ENCODE measurements around the gene ILKAP. TPM values are rescaled to one million over a fixed set of nuclear protein-coding genes. Genes with fewer than 3 reads are reported as not detected.

ILKAP gene
- polyA plus RNA-seq, 3 donors, result 23.2 to 44.2 (median 29.3) TPM

DNA sequence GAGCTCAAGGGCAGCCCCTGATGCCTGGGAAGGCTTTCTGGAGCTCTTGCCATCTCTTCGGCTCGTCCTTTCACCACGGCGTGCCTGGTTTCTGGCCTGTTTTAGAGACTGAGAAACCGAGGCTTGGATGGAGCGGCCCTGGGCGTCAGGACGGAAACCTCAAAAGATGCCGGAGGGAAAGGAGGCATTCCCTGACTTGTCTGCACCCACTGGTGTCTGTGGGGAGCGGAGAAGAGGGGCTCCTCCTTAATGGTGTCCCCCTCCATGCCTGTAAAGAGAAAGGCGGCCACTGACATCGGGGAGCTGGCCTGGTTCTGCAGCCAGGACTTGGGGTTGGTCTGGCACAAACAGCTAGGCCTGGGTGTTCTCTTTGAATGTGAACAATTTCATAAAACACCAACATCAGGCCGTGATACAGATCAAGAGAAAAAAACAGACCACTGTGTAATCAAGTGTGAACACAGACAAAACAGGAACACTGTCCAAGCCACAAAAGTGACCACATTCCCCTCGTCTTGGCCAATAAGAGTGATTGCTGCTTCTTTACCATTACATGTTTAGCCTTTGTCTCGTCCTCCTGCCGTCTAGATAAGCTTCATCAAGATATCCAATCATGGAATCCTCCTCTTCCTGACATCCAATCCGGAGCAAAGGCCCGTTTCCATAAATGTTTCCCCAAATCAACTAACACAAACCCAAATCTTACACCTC is 633 bp upstream of the ILKAP start:
- H2AFZ ChIP-seq (ENCODE audit: insufficient read depth, low read depth, low read length, poor library complexity, severe bottlenecking), result peak overlapping the region; percentile 95
- peaks cover 25 to 29% of the 10 kb centered on the region in 2 donors for H3K4me1 ChIP-seq (ENCODE audit: control insufficient read depth in 1 of 2, insufficient read depth in 2 of 2, low read length in 2 of 2)
- peaks cover 2 to 9% of the 10 kb centered on the region in 2 donors for H3K27me3 ChIP-seq (ENCODE audit: control insufficient read depth in 2 of 2, insufficient read depth in 2 of 2, low read length in 2 of 2)
- peak overlapping the region; percentile 30 to 81 (median 32) for H3K4me3 ChIP-seq (replicated peaks in 1 of 3; ENCODE audit: low read depth in 2 of 3, low read length in 3 of 3)
- peaks cover 39% of the 10 kb centered on the region for H3K79me2 ChIP-seq (ENCODE audit: insufficient read depth, low read length)
- DNase-seq, result peak in 2 of 3 donors; percentile 16 to 37
- TF ChIP-seq, protein P1, sequence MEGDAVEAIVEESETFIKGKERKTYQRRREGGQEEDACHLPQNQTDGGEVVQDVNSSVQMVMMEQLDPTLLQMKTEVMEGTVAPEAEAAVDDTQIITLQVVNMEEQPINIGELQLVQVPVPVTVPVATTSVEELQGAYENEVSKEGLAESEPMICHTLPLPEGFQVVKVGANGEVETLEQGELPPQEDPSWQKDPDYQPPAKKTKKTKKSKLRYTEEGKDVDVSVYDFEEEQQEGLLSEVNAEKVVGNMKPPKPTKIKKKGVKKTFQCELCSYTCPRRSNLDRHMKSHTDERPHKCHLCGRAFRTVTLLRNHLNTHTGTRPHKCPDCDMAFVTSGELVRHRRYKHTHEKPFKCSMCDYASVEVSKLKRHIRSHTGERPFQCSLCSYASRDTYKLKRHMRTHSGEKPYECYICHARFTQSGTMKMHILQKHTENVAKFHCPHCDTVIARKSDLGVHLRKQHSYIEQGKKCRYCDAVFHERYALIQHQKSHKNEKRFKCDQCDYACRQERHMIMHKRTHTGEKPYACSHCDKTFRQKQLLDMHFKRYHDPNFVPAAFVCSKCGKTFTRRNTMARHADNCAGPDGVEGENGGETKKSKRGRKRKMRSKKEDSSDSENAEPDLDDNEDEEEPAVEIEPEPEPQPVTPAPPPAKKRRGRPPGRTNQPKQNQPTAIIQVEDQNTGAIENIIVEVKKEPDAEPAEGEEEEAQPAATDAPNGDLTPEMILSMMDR (IDR thresholded peaks at IDR 0.05), result no peak
- intact Hi-C loops (cut with micrococcal nuclease), result loop anchor here (5.0 kb wide), 2 partner anchors 33 to 38 kb away; partner anchors contain the start of gene HES6 (in 1 of the 2)
- H3K27ac Mint-ChIP-seq, result peak overlapping the region; percentile 72 to 92 (median 84)
- H3K4me2 ChIP-seq (replicated peaks; ENCODE audit: extremely low read depth, low read length, poor library complexity, severe bottlenecking), result peak overlapping the region; percentile 83
- no peaks in the 10 kb centered on the region for H3K36me3 ChIP-seq (replicated peaks in 1 of 2; ENCODE audit: control insufficient read depth in 1 of 2, insufficient read depth in 2 of 2, low read length in 2 of 2)
- peaks cover 4 to 6% (median 5%) of the 10 kb centered on the region in 3 donors for H3K27me3 Mint-ChIP-seq (ENCODE audit: low read depth in 3 of 3)
- peak overlapping the region; percentile 34 to 84 for H3K27ac ChIP-seq (ENCODE audit: low read depth in 1 of 2, low read length in 2 of 2)
- H3K36me3 Mint-ChIP-seq, result peaks cover 2 to 6% of the 10 kb centered on the region in 2 donors
- no peaks in the 10 kb centered on the region for H3K9me3 ChIP-seq (replicated peaks in 1 of 2; ENCODE audit: control insufficient read depth in 1 of 2, insufficient read depth in 1 of 2, low read length in 2 of 2)
- peaks cover 0 to 2% (median 0%) of the 10 kb centered on the region in 7 donors for H3K9me3 Mint-ChIP-seq
- peaks cover 38% of the 10 kb centered on the region for H3K4me1 Mint-ChIP-seq
- peaks cover 37% of the 10 kb centered on the region for H4K20me1 ChIP-seq (ENCODE audit: insufficient read depth, low read length)
- peak overlapping the region; percentile 94 for H3K9ac ChIP-seq (ENCODE audit: insufficient read depth, low read length, poor library complexity, severe bottlenecking)
- WGBS (ENCODE audit: insufficient coverage), result 66% methylated on average over 18 of the region's 18 CpGs
- H3K4me3 Mint-ChIP-seq, result peak overlapping the region; percentile 77 to 83

DNA sequence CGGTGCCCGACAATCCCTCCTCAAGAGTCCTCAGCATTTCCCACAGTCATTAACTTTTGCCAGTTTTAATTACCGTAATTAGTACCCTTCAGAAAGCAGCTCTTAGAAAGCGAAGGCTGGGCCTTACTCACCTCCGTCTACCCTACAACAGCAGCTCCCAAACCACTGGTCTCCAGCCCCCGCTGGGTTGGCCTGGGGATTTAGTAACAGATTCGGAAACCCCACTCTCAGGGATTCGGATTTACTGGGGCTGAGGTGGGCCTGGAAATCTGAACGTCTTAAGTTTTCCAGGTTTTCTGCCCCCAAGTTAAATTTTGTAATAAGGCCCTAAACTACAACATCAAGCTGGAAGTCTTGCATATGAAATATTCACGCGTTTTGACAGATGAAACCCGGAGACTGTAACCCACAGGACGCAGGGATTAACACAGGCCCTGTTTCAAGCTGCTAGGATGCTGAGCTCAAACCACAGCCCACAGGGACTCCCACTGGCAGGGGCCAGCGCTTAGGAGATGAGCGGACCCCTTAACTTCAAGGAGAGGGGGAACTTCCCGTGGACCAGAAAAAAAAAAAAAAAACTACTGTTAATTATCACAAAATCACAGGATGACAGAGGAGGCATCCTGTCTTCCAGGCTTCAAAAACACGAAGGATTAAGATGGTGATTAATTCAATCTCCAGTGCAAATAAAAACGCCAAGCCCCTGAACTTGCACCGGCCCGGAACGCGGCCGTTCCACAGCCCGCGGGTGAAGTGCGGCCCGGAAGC is 985 bp downstream of the ILKAP start:
- DNase-seq, result no peak
- Histone ChIP-seq H3K79me2 (ENCODE audit: insufficient read depth, low read length) (peaks cover 56% of the 10 kb centered on the region), H4K20me1 (ENCODE audit: insufficient read depth, low read length) (peaks cover 53% of the 10 kb centered on the region), H3K4me2 (replicated peaks; ENCODE audit: extremely low read depth, low read length, poor library complexity, severe bottlenecking) (peak overlapping the region; percentile 83), H3K27ac (ENCODE audit: low read depth in 1 of 2, low read length in 2 of 2) (peak overlapping the region; percentile 43 to 84), H3K27me3 (ENCODE audit: control insufficient read depth in 2 of 2, insufficient read depth in 2 of 2, low read length in 2 of 2) (peaks cover 0 to 1% of the 10 kb centered on the region in 2 donors), H3K4me1 (ENCODE audit: control insufficient read depth in 1 of 2, insufficient read depth in 2 of 2, low read length in 2 of 2) (peaks cover 25 to 29% of the 10 kb centered on the region in 2 donors), H3K4me3 (replicated peaks in 1 of 3; ENCODE audit: low read depth in 2 of 3, low read length in 3 of 3) (peak overlapping the region; percentile 61 to 81 (median 72)), H2AFZ (ENCODE audit: insufficient read depth, low read depth, low read length, poor library complexity, severe bottlenecking) (peak overlapping the region; percentile 52), H3K9ac (ENCODE audit: insufficient read depth, low read length, poor library complexity, severe bottlenecking) (peak overlapping the region; percentile 94), H3K9me3 (replicated peaks in 1 of 2; ENCODE audit: control insufficient read depth in 1 of 2, insufficient read depth in 1 of 2, low read length in 2 of 2) (no peaks in the 10 kb centered on the region), H3K36me3 (replicated peaks in 1 of 2; ENCODE audit: control insufficient read depth in 1 of 2, insufficient read depth in 2 of 2, low read length in 2 of 2) (no peaks in the 10 kb centered on the region)
- peaks cover 4 to 6% (median 5%) of the 10 kb centered on the region in 3 donors for H3K27me3 Mint-ChIP-seq (ENCODE audit: low read depth in 3 of 3)
- WGBS (ENCODE audit: insufficient coverage), result 17% methylated on average over 22 of the region's 27 CpGs
- H3K36me3 Mint-ChIP-seq, result peaks cover 5 to 6% of the 10 kb centered on the region in 2 donors
- TF ChIP-seq, protein P1 (IDR thresholded peaks at IDR 0.05), result no peak
- H3K9me3 Mint-ChIP-seq, result peaks cover 0 to 2% (median 0%) of the 10 kb centered on the region in 7 donors
- H3K4me3 Mint-ChIP-seq, result peak overlapping the region; percentile 85 to 89
- peaks cover 42% of the 10 kb centered on the region for H3K4me1 Mint-ChIP-seq
- peak overlapping the region; percentile 42 to 88 (median 81) for H3K27ac Mint-ChIP-seq
- intact Hi-C loops (cut with micrococcal nuclease), result loop anchor here (5.0 kb wide), 2 partner anchors 35 to 40 kb away; partner anchors contain the start of gene HES6 (in 1 of the 2)

All from CD14-positive monocyte (primary cell).